Naive thymus-derived CD4-positive, alpha-beta T cell (primary cell): ENCODE results near the gene UBE3B. TPM values are rescaled to one million over a fixed set of nuclear protein-coding genes. Genes with fewer than 3 reads are reported as not detected.

Experiments
- ATAC-seq: fragments of 150-1000 bp; cut with Tn5 transposase; 2 replicates; pipeline ENCODE4 v1.10.0; 2021; ENCODE audit warnings: mild to moderate bottlenecking, moderate library complexity
- CTCF ChIA-PET: fragments of 350-600 bp; sonication (Branson Sonifier 250); formaldehyde crosslinking; loops from one replicate; lab custom pipeline; 2021; ENCODE audit warnings: antibody characterized with exemption; lab: Charles Lee
- POLR2A ChIA-PET: fragments of 350-600 bp; sonication (Branson Sonifier 250); formaldehyde crosslinking; loops from one replicate; lab custom pipeline; 2021; ENCODE audit warnings: antibody characterized with exemption, inconsistent platforms; lab: Charles Lee
- DNase-seq, 9 donors: peaks; one replicate each; pipeline versions ENCODE4 v3.0.0 to v3.0.0-alpha.2; 2020 to 2022; ENCODE audit warnings: mixed read lengths in 1 of 9
- H3K27ac ChIP-seq: one replicate; pipeline ENCODE4 v1.7.0; 2013; ENCODE audit warnings: mild to moderate bottlenecking, low read depth, low read length, moderate library complexity
- H3K27me3 ChIP-seq, 2 donors: one replicate each; pipeline ENCODE4 v1.7.0; 2013; ENCODE audit warnings: low read length in 2 of 2, mild to moderate bottlenecking in 2 of 2, moderate library complexity in 2 of 2; ENCODE audit not compliant: control insufficient read depth in 2 of 2, insufficient read depth in 2 of 2
- H3K36me3 ChIP-seq, 3 experiments: 1 replicate in 2 of 3; 2 replicates in 1 of 3; pipeline ENCODE4 v1.7.0; 2013; ENCODE audit warnings: low read length in 3 of 3, mild to moderate bottlenecking in 3 of 3, moderate library complexity in 1 of 3; ENCODE audit not compliant: insufficient read depth in 3 of 3, control insufficient read depth in 2 of 3
- H3K4me1 ChIP-seq, 2 donors: one replicate each; pipeline ENCODE4 v1.7.0; 2013; ENCODE audit warnings: low read length in 2 of 2, mild to moderate bottlenecking in 2 of 2, moderate library complexity in 1 of 2; ENCODE audit not compliant: control insufficient read depth in 2 of 2, insufficient read depth in 2 of 2
- H3K4me3 ChIP-seq: 2 replicates; pipeline ENCODE4 v1.7.0; 2013; ENCODE audit warnings: mild to moderate bottlenecking, low read length
- H3K9me3 ChIP-seq, 3 experiments: 1 replicate in 2 of 3; 2 replicates in 1 of 3; pipeline ENCODE4 v1.7.0; 2013; ENCODE audit warnings: low read length in 3 of 3; ENCODE audit not compliant: control insufficient read depth in 2 of 3
- H3K27ac Mint-ChIP-seq, 9 donors: one replicate each; pipeline ENCODE4 v1.8.0; 2020 to 2022; ENCODE audit warnings: mixed read lengths in 9 of 9, mild to moderate bottlenecking in 8 of 9, moderate library complexity in 5 of 9, inconsistent platforms in 2 of 9
- H3K27me3 Mint-ChIP-seq, 5 donors: one replicate each; pipeline ENCODE4 v1.8.0; 2021 to 2022; ENCODE audit warnings: mixed read lengths in 5 of 5, mild to moderate bottlenecking in 1 of 5
- H3K36me3 Mint-ChIP-seq, 5 donors: one replicate each; pipeline ENCODE4 v1.8.0; 2020 to 2022; ENCODE audit warnings: mixed read lengths in 5 of 5, mild to moderate bottlenecking in 3 of 5, inconsistent platforms in 1 of 5
- H3K4me1 Mint-ChIP-seq, 7 donors: one replicate each; pipeline ENCODE4 v1.8.0; 2020 to 2022; ENCODE audit warnings: mixed read lengths in 7 of 7, mild to moderate bottlenecking in 3 of 7, inconsistent platforms in 1 of 7
- H3K4me3 Mint-ChIP-seq, 10 donors: one replicate each; pipeline ENCODE4 v1.8.0; 2020 to 2022; ENCODE audit warnings: mild to moderate bottlenecking in 10 of 10, mixed read lengths in 10 of 10, moderate library complexity in 6 of 10, inconsistent platforms in 2 of 10
- H3K9me3 Mint-ChIP-seq, 11 donors: one replicate each; pipeline ENCODE4 v1.8.0; 2020 to 2022; ENCODE audit warnings: mixed read lengths in 11 of 11, mild to moderate bottlenecking in 4 of 11, inconsistent platforms in 1 of 11, moderate library complexity in 1 of 11
- intact Hi-C, 2 donors: fragments of 100-400 bp; cut with micrococcal nuclease; formaldehyde crosslinking; loops; one replicate each; pipeline ENCODE4 v1.15.1; 2023
- polyA plus RNA-seq, 2 donors: library from polyadenylated mRNA; unstranded; fragments of 300-500 nt; fragmentation: Illumina TruSeq; gene quantifications; one replicate each; pipeline ENCODE4 v1.2.3, GENCODE V29; 2021
- total RNA-seq, 6 experiments: library from RNA in 5 of 6; stranded (reverse) in 5 of 6; gene quantifications; 1 replicate in 5 of 6; 2 replicates in 1 of 6; pipeline ENCODE4 v1.2.3 and lab custom pipeline; 2021 to 2026

Gene UBE3B
- total and polyA plus RNA-seq, 7 experiments from 2014 or later: 20.2 to 62.8 (median 34.9) TPM

DNA sequence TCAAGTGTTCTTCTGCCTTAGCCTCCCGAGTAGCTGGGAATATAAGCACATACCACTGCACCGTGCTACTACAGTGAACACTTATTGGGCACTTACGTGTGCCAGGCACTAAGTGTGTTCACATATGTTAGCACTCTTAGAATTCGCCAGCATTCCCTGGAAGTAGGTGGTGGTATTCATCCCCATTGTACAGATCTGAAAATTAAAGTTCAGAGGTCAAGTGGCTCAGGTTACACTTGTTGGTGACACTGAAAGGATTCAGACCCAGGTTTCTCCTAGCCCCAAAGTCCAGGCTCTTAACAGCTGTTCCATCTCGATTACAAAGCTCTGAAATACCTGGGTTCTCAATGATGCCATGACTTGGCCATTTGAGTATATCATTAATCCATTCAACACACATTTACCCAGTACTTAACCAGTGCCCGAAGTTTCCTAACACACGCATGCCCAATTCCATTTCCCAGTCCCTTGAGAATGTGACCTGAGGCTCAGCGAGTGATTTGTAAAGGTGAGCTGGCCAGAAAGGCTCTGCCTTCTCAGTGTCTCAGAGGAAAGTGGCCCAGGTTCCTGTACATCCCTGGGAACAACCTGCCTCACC lies 101.0 kb downstream of the UBE3B start:
- Mint-ChIP-seq H3K4me1 (peaks cover 7 to 21% (median 15%) of the 10 kb centered on the region in 7 donors), H3K36me3 (peaks cover 2 to 50% (median 15%) of the 10 kb centered on the region in 5 donors), H3K27me3 (no peaks in the 10 kb centered on the region), H3K9me3 (no peaks in the 10 kb centered on the region), H3K27ac (no peak overlapping the region), H3K4me3 (no peak overlapping the region)
- POLR2A ChIA-PET: no interaction called here
- H3K9me3 ChIP-seq: no peaks in the 10 kb centered on the region
- intact Hi-C loops: loop anchor here in 1 of 2 donors (10.0 kb wide), 2 partner anchors 416 to 1064 kb away; partner anchors contain the start of genes ANKRD13A, FICD and GIT2
- H3K4me1 ChIP-seq: peaks cover 5 to 7% of the 10 kb centered on the region in 2 donors
- H3K4me3 ChIP-seq: no peak overlapping the region
- H3K27ac ChIP-seq: no peak overlapping the region
- DNase-seq: no peak
- ATAC-seq: no peak
- peaks cover 0 to 62% (median 0%) of the 10 kb centered on the region in 3 experiments for H3K36me3 ChIP-seq
- CTCF ChIA-PET: interaction anchor here (0.5 kb wide), 1 partner anchor 22 kb away, joined by 3 read pairs; no protein-coding TSS in a partner anchor
- no peaks in the 10 kb centered on the region for H3K27me3 ChIP-seq

DNA sequence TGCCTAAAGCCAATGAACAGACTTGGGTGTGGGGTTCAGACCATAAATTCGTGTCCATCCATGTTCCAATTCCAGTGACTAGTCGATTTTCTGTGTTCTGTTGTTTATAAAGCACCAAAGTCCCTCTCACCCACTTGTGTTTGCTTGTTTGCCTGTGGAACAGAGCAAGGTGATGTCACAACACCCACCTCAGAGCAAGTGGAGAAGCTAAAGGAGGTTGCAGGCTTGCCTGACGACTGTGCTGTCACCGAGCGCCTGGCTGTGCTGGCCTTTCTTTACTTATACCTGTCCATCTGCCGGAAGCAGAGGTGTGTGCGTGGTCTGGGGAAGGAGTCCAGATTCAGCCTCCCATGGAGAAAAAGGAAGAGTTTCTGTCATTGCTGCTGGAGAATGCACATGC lies 102.2 kb downstream of the UBE3B start:
- Histone ChIP-seq H3K27ac (no peak overlapping the region), H3K36me3 (peaks cover 0 to 71% (median 0%) of the 10 kb centered on the region in 3 experiments), H3K27me3 (no peaks in the 10 kb centered on the region), H3K9me3 (no peaks in the 10 kb centered on the region), H3K4me1 (peaks cover 0 to under 1% of the 10 kb centered on the region in 2 donors), H3K4me3 (no peak overlapping the region)
- Mint-ChIP-seq H3K27me3 (no peaks in the 10 kb centered on the region), H3K36me3 (peaks cover 4 to 56% (median 15%) of the 10 kb centered on the region in 5 donors), H3K27ac (peak overlapping the region in 1 of 9 donors; percentile 4), H3K4me3 (no peak overlapping the region), H3K9me3 (no peaks in the 10 kb centered on the region), H3K4me1 (peaks cover 3 to 9% (median 5%) of the 10 kb centered on the region in 7 donors)
- intact Hi-C loops: loop anchor here in 1 of 2 donors (10.0 kb wide), 2 partner anchors 415 to 1065 kb away; partner anchors contain the start of genes ANKRD13A, FICD and GIT2
- ChIA-PET POLR2A (no interaction called here), CTCF (no interaction called here)
- DNase-seq (no peak), ATAC-seq (no peak)

DNA sequence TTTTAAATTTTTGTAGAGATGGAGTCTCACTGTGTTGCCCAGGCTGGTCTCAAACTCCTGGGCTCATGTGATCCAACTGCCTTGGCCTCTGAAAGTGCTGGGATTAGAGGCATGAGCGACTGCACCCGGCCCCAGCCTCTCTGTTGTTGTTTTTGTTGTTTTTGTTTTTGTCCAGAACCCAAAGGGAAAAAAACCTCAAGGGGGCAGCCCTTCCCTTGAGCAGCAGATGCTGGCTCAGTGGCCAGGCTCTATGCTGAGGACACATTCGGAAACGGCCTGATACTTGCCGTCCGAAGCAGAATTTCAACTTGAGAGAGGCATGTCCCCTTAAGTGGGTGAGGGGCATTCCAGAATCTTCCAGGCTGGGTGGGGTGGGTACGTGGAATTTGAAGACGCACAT lies 102.8 kb downstream of the UBE3B start:
- ATAC-seq: no peak
- H3K27ac ChIP-seq: no peak overlapping the region

DNA sequence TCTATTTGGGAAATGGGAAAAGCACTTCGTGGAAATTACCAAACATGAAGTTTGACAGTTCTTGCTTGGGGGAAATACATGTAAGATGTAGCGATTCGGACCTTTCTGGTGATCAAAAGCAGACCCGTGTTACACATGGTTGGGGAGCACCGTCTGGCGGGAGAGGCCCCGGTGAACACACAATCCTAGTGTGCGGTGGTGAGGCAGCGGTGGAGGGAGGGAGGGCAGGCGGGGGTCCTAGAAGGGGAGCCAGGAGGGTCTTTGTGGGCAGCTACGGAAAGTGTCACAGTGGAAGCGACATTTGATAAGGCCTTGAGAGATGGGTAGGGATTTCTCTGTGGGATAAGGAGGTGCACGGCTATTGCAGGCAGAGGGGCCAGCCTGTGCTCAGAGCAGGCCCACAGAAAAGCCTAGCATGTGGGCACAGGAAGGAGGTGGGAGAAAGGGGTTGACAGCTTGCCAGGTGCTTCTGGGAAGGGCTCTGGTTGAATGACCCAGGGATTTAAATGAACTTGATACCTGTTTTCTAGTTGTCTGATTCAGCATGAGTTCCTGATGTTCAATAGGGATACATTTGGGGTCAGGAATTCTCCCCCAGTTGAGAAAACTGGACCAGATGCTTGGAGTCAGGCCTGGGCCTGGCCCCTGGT lies 103.4 kb downstream of the UBE3B start:
- intact Hi-C loops: no loop called here
- no peak overlapping the region for H3K4me3 Mint-ChIP-seq
- ATAC-seq (no peak), DNase-seq (no peak)
- peaks cover 0 to 3% (median 0%) of the 10 kb centered on the region in 7 donors for H3K4me1 Mint-ChIP-seq
- no peak overlapping the region for H3K27ac ChIP-seq
- no peaks in the 10 kb centered on the region for H3K4me1 ChIP-seq
- H3K36me3 Mint-ChIP-seq: peaks cover 4 to 60% (median 15%) of the 10 kb centered on the region in 5 donors
- ChIA-PET CTCF (no interaction called here), POLR2A (no interaction called here)
- no peak overlapping the region for H3K27ac Mint-ChIP-seq
- H3K36me3 ChIP-seq: peaks cover 0 to 69% (median 0%) of the 10 kb centered on the region in 3 experiments
- no peaks in the 10 kb centered on the region for H3K9me3 ChIP-seq
- no peak overlapping the region for H3K4me3 ChIP-seq
- H3K27me3 ChIP-seq: no peaks in the 10 kb centered on the region
- no peaks in the 10 kb centered on the region for H3K9me3 Mint-ChIP-seq
- H3K27me3 Mint-ChIP-seq: no peaks in the 10 kb centered on the region

More for the DNA sequence above, 102.8 kb downstream of the UBE3B start:
- Mint-ChIP-seq H3K27me3 (no peaks in the 10 kb centered on the region), H3K36me3 (peaks cover 4 to 60% (median 15%) of the 10 kb centered on the region in 5 donors), H3K27ac (no peak overlapping the region), H3K4me3 (no peak overlapping the region), H3K4me1 (peaks cover 0 to 3% (median 0%) of the 10 kb centered on the region in 7 donors), H3K9me3 (no peaks in the 10 kb centered on the region)
- Histone ChIP-seq H3K27me3 (no peaks in the 10 kb centered on the region), H3K36me3 (peaks cover 0 to 71% (median 0%) of the 10 kb centered on the region in 3 experiments), H3K4me1 (no peaks in the 10 kb centered on the region), H3K4me3 (no peak overlapping the region), H3K9me3 (no peaks in the 10 kb centered on the region)
- no peak for DNase-seq
- ChIA-PET POLR2A (no interaction called here), CTCF (no interaction called here)
- intact Hi-C loops: no loop called here

DNA sequence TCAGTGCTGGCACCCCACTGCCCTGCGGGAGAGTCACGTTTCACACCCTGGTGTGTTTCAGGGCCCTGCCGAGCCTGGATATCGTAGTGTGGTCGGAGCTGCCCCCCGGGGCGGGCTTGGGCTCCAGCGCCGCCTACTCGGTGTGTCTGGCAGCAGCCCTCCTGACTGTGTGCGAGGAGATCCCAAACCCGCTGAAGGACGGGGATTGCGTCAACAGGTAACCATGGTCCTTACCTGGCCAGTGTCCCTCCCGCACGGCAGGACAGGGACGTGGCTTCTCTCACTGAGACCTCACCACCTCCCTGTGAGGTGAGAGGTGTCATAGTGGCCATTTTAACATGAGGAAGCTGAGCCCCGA lies 103.9 kb downstream of the UBE3B start:
- peaks cover 4 to 59% (median 14%) of the 10 kb centered on the region in 5 donors for H3K36me3 Mint-ChIP-seq
- Histone ChIP-seq H3K4me3 (no peak overlapping the region), H3K27me3 (no peaks in the 10 kb centered on the region), H3K36me3 (peaks cover 0 to 70% (median under 1%) of the 10 kb centered on the region in 3 experiments), H3K27ac (no peak overlapping the region), H3K4me1 (no peaks in the 10 kb centered on the region), H3K9me3 (no peaks in the 10 kb centered on the region)
- no peak overlapping the region for H3K27ac Mint-ChIP-seq
- no peaks in the 10 kb centered on the region for H3K9me3 Mint-ChIP-seq
- DNase-seq (no peak), ATAC-seq (no peak)
- ChIA-PET CTCF (no interaction called here), POLR2A (no interaction called here)
- H3K4me1 Mint-ChIP-seq: peaks cover 0 to 2% (median 0%) of the 10 kb centered on the region in 7 donors
- no peaks in the 10 kb centered on the region for H3K27me3 Mint-ChIP-seq
- no peak overlapping the region for H3K4me3 Mint-ChIP-seq
- intact Hi-C loops: no loop called here

DNA sequence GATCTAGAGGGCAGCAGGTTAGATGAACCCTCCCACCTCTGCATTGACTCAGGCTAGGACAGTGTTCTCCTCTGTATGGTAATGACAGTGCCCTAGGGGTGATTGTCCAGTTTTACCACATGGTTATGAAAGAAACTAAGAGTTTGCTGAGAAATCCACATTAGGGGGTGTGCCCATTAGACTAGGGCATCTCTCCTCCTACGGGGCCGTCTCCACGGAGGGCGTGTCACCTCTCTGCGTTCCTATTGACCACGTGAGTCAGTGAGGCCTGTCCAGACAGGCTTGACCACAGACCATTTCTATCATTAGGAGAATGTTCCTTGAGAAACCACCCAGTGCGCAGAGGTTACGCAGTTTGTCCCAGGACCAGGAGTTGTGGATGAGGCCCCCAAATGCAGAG lies 104.4 kb downstream of the UBE3B start:
- Mint-ChIP-seq H3K4me3 (no peak overlapping the region), H3K9me3 (no peaks in the 10 kb centered on the region), H3K4me1 (peaks cover 0 to 2% (median 0%) of the 10 kb centered on the region in 7 donors), H3K27ac (no peak overlapping the region), H3K27me3 (no peaks in the 10 kb centered on the region), H3K36me3 (peaks cover 3 to 62% (median 12%) of the 10 kb centered on the region in 5 donors)
- no peak for ATAC-seq
- H3K9me3 ChIP-seq: no peaks in the 10 kb centered on the region
- no peaks in the 10 kb centered on the region for H3K4me1 ChIP-seq
- no peaks in the 10 kb centered on the region for H3K27me3 ChIP-seq
- no peak overlapping the region for H3K27ac ChIP-seq
- intact Hi-C loops: no loop called here
- ChIA-PET CTCF (no interaction called here), POLR2A (no interaction called here)
- no peak for DNase-seq
- H3K4me3 ChIP-seq: no peak overlapping the region
- H3K36me3 ChIP-seq: peaks cover 0 to 74% (median 4%) of the 10 kb centered on the region in 3 experiments
